HG02884 (cell line): ENCODE data around the gene DNAI7.

ENCODE experiments used
- ATAC-seq: cut with Tn5 transposase; IDR thresholded peaks from one replicate; pipeline ENCODE4 v1.9.1; 2021; ENCODE audit warnings: mild to moderate bottlenecking, moderate library complexity; ENCODE audit not compliant: unreplicated experiment

DNAI7 gene

GRCh38 chr12:25195056-25195971 is at the start of gene DNAI7, which contains the start of gene ETFRF1:
Gene DNAI7 (minus strand): TSS chr12:25195160. CDS start chr12:25195078, 82 bp downstream.
Gene ETFRF1 (plus strand): TSS chr12:25195237. CDS start chr12:25203957, 8,720 bp downstream.
- peak; percentile 91 for ATAC-seq

- no peak for ATAC-seq
These were observed 48.7 kb upstream of the DNAI7 start for GRCh38 chr12:25243680-25243990.

- ATAC-seq = no peak
These were observed 48.2 kb upstream of the DNAI7 start for GRCh38 chr12:25242981-25243679.

DNA sequence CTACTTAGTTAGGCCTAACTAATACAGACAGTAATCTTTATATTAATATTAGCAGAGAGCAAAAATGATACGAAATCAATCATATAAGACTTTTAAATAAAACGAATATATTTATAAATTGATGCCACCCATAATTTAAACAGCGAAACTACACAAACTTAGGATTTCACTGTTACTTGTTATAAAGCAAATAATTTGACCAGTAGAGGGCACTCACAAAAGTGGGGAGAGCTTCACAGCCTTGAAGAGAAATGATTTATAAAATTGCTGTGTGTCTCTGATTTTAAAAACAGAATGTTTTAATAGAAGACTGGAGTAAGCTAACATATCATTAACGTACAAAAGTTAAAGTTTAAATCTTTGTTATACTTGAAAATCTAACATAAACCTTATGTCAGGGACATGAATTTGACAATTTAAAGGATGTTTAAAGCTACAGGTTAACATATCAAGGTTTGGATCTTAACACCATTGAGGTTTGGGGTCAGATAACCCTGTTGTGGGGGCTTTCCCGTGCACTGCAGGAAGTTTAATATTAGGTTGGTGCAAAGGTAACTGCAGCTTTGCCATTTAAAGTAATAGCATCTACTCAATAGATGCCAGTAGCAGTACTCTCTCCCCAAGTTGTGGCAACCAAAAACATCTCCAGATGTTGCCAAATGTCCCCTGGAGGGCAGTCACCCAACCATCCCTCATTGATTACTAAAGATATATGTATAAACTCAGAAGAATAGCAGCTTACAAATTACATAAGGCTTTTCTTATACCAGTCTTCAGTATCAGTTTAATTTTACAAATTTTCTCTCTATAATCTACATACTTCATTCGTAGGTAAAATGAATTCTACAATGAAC is 46.4 kb upstream of the DNAI7 start:
- peak; percentile 47 for ATAC-seq

DNA sequence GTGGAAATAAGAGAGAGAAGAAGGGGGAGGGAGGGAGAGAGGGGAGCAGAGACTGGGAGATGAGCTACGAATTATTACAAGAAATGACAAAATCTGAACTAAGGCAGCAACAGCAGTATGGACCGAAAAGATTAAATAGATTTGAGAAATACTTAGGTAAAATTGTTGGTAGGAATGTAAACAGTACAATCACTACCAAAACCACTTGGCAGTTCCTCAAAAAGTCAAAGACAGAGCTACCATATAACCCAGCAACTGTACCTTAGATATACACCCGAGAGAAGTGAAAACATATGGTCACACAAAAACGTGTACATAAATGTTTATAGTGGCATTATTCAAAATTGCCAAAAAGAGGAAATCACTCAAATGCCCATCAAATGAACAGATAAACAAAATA is 41.7 kb upstream of the DNAI7 start:
- ATAC-seq = no peak

DNA sequence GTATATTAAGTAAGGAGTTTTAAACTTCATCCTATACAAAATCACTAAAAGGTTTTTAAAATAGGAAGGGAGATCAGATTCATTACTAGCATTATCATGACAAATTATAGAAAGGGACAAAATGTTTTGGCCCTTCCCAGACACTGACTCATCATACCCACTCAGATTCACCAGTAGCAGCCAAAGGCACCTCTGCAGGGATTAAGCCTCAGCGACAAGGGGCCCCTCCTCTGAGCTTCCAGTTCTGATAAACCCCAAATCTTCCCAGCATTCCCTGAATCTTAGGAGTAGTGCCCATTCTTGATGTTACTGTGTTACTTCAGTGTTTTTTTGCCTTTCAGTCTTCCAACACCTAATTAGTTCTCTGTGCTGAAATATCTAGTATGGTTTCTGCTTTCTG is 41.2 kb upstream of the DNAI7 start:
- no peak for ATAC-seq

- ATAC-seq = no peak
These were observed 18.4 kb upstream of the DNAI7 start for GRCh38 chr12:25213338-25213737.

- ATAC-seq = no peak
These were observed 13.6 kb upstream of the DNAI7 start for GRCh38 chr12:25208554-25208953.

- no peak for ATAC-seq
These were observed 12.9 kb upstream of the DNAI7 start for GRCh38 chr12:25207846-25208245.

DNA sequence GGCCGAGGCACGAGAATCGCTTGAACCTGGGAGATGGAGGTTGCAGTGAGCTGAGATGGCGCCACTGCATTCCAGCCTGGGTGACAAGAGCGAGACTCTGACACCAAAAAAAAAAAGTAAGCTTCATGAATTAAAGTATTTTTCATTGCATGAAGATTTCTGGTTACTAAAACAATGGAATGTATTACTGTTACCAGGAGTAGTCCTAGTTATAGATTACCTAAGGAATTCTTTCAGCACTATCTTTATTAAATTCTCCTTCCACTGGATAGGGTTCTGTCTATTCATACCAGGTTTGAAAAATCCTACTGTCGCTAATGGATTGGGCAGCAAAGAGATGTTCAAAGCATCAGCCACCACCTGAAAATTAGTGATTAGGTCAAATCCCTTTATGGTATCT is 12.5 kb upstream of the DNAI7 start:
- ATAC-seq = no peak

DNA sequence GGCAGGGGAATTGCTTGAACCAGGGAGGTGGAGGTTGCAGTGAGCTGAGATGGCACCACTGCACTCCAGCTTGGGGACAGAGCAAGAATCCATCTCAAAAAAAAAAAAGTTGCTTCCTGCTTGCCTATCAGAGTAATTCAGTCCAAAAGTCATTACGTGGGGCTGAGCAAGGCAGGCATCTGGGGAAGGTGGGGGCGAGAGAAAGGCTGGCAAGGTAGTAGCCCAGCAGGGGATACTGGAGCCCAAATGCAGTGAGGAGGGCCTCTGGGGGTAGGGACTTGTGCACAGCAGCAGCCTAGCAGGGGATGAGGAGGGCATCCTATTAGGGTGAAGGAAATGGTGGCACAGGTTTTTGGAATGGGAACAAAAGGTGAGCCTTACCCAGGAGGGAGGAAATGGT is 7.2 kb upstream of the DNAI7 start:
- ATAC-seq = no peak

- ATAC-seq = no peak
These were observed 5.7 kb upstream of the DNAI7 start for GRCh38 chr12:25200703-25201102.

DNA sequence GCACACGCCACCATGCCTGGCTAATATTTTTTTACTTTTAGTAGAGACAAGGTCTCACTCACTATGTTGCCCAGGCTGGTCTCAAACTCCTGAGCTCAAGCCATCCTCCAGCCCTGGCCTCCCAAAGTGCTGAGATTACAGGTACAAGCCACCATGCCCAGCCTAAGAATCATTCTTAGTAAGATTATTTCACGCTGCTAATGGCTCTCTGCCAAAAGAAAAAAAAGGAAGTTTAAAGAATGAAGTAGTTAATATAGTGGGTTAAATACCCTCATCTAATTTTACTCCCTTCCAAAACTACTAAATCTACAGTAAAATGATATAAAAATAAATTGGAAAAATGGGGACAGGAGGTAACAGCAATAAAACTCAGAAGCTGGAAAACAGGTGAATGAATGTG is 2.6 kb upstream of the DNAI7 start:
- ATAC-seq = no peak

GRCh38 chr12:25194722-25195055 is 271 bp downstream of the DNAI7 start:
- no peak for ATAC-seq

DNA sequence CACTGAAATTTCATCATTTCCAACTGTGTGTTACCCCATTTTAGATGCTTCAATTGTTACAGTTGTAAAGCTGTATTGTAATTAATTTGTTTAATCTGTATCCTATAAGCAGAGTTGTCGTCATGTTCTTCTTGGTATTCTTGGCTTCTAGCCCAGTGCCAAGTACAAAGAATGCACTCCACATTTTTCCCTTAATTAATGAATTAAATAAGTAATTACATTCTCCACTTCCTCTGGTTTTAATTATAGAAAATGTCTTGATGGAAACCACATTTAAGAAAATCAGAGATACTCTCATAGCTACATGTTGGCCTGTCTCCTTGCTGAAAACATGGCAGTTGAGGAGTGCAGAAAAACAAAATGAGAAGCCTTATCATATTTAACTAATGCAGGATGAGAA is 746 bp downstream of the DNAI7 start:
- no peak for ATAC-seq

GRCh38 chr12:25190793-25191192 is 4.2 kb downstream of the DNAI7 start:
- ATAC-seq = no peak

GRCh38 chr12:25189656-25190055 is 5.3 kb downstream of the DNAI7 start:
- ATAC-seq = no peak

GRCh38 chr12:25187781-25188180 is 7.2 kb downstream of the DNAI7 start:
- no peak for ATAC-seq

GRCh38 chr12:25186788-25187402 is 8.1 kb downstream of the DNAI7 start:
- ATAC-seq = peak; percentile 83

- ATAC-seq = no peak
These were observed 8.7 kb downstream of the DNAI7 start for GRCh38 chr12:25186038-25186787.
